ENCODE results near the gene GPR34.
"Not testable (repeated sequence)": the region's sequence is repeated elsewhere in the genome, so short reads cannot be mapped to it uniquely, and the experiment has no call there.

Gene GPR34, protein sequence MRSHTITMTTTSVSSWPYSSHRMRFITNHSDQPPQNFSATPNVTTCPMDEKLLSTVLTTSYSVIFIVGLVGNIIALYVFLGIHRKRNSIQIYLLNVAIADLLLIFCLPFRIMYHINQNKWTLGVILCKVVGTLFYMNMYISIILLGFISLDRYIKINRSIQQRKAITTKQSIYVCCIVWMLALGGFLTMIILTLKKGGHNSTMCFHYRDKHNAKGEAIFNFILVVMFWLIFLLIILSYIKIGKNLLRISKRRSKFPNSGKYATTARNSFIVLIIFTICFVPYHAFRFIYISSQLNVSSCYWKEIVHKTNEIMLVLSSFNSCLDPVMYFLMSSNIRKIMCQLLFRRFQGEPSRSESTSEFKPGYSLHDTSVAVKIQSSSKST

DNA sequence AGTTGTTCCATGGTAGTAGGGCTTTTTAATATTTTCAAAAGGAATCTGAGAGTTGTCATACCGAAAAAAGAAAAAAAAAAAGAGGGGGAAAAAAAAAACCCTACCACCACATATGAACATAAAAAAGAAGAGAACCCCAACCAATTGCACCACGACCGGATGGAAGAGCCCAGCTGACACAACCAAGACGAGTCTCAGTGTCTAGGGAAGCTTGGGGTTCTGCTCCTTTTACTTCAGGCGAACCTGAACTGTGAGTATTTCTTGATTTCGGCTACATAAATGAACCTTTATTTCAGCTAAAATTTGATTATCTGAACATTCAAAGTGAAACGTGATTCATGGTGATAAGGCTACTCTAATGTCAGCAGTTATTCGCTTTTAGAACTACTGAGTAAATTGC, at the start of gene GPR34:
Gene GPR34 (plus strand): TSS at position 139 of the 400 bp plus-strand sequence. CDS start 6,661 bp downstream, outside the sequence.
- no peak for DNase-seq (ENCODE audit: extremely low read depth, low read depth)
- no peak for TF ChIP-seq CTCF (IDR thresholded peaks at IDR 0.05; ENCODE audit: low read depth, low read length)

- DNase-seq (ENCODE audit: extremely low read depth, low read depth) = not testable (repeated sequence)
Observed at GRCh38 chrX:41646201-41646600, 42.6 kb upstream of the GPR34 start.

GRCh38 chrX:41653125-41653524, 35.6 kb upstream of the GPR34 start:
- TF ChIP-seq CTCF (IDR thresholded peaks at IDR 0.05; ENCODE audit: low read depth, low read length) = no peak

DNA sequence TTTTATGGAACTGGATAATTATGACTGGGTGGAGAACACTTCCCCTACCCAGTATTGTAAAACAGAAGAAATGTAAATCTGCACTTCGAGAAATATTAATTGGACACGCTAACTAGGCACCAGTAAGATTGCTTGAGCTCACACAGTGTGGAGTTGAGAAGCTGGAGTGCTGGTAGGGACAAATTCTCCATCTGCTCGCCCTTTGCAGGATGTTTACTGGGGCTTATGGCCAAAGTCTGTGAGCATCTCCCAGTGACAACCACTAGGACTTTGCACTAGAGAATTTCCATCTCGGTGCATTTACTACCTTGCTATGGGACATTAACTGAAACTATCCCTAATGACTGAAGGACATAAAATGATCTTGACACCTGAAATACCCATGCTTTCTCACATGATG, 33.7 kb upstream of the GPR34 start:
- no peak for DNase-seq (ENCODE audit: extremely low read depth, low read depth)
- no peak for TF ChIP-seq CTCF (IDR thresholded peaks at IDR 0.05; ENCODE audit: low read depth, low read length)

More at GRCh38 chrX:41653125-41653524, 35.6 kb upstream of the GPR34 start:
- no peak for DNase-seq (ENCODE audit: extremely low read depth, low read depth)

DNA sequence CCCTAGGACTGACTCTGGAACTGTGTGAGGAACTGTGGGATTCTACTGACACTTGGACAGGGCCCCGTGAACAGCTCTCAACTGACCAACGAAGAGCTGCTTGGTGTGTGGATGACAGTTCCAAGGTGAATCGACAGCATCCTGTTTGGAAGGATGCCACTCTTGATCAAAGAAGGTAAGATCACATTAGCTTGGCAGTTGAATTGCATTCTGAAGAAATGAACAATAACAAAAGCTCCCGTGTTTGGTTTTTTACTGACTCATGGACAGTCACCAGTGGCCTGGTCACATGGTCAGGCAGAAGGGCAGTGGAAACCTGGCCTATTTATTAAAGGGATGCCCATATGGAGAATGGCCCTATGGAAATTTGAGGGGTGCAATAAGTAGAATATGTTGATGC, 33.1 kb upstream of the GPR34 start:
- DNase-seq (ENCODE audit: extremely low read depth, low read depth) = no peak
- no peak for TF ChIP-seq CTCF (IDR thresholded peaks at IDR 0.05; ENCODE audit: low read depth, low read length)

DNA sequence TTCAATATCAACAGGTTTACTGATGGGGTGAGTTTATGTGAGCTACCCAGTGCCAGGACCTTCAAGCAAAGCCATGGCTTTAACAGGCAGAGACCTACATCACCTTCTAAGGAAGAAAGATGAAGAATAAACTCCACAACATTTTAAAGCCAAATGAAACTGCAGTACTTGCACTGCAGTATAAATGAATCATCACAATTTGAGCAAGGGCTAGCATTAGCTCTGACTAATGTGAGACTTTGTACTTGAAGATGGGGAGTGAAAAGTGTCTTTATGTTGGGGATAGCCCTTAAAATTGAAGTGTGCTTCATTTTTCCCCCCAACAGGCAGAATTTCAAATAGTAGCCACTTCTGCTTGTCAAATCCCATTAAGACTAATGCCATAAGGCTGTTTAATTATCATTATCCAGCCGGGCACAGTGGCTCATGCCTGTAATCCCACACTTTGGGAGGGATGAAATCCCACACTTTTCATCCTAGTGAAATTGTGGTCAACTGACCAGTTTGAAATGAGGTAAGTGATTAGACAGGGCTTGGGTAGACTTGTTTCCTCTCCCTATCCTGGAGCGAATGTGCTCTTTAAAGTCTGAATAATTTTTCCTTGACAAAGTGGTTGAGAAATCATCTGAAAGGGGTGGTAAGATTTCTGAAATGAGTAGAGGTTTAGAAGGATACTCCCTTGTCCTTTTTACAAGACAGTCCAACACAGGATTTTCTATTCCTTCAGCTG, 27.2 kb upstream of the GPR34 start:
- TF ChIP-seq CTCF (IDR thresholded peaks at IDR 0.05; ENCODE audit: low read depth, low read length) = no peak
- no peak for DNase-seq (ENCODE audit: extremely low read depth, low read depth)

- no peak for DNase-seq (ENCODE audit: extremely low read depth, low read depth)
- no peak for TF ChIP-seq CTCF (IDR thresholded peaks at IDR 0.05; ENCODE audit: low read depth, low read length)
Observed at GRCh38 chrX:41664375-41664901, 24.3 kb upstream of the GPR34 start.

Measured in AG09319 (cell line).